Stomach smooth muscle (tissue), 2 donors: ENCODE data around the gene TRIM15.
"Not testable (repeated sequence)": the region's sequence is repeated elsewhere in the genome, so short reads cannot be mapped to it uniquely, and the experiment has no call there.

Experiments
- H3K27ac ChIP-seq: one replicate; pipeline ENCODE4 v1.7.0; 2013; ENCODE audit warnings: mild to moderate bottlenecking, low read length, inconsistent platforms
- H3K27me3 ChIP-seq, 2 donors: one replicate each; pipeline ENCODE4 v1.7.0; 2013; ENCODE audit warnings: low read length in 2 of 2; ENCODE audit not compliant: insufficient read depth in 2 of 2, control insufficient read depth in 1 of 2
- H3K36me3 ChIP-seq, 2 donors: one replicate each; pipeline ENCODE4 v1.7.0; 2013; ENCODE audit warnings: low read length in 2 of 2; ENCODE audit not compliant: control insufficient read depth in 2 of 2, insufficient read depth in 2 of 2
- H3K4me1 ChIP-seq: one replicate; pipeline ENCODE4 v1.7.0; 2013; ENCODE audit warnings: low read length; ENCODE audit not compliant: control insufficient read depth, insufficient read depth
- H3K4me3 ChIP-seq, 2 donors: one replicate each; pipeline ENCODE4 v1.7.0; 2013; ENCODE audit warnings: low read length in 2 of 2
- H3K9ac ChIP-seq, 2 donors: one replicate each; pipeline ENCODE4 v1.7.0; 2013; ENCODE audit warnings: low read length in 2 of 2, mild to moderate bottlenecking in 1 of 2
- H3K9me3 ChIP-seq, 2 donors: one replicate each; pipeline ENCODE4 v1.7.0; 2013; ENCODE audit warnings: low read length in 2 of 2; ENCODE audit not compliant: control insufficient read depth in 2 of 2
- donor health status: healthy.
- donor health status: Pancreatic carcinoma.

TRIM15 gene

DNA sequence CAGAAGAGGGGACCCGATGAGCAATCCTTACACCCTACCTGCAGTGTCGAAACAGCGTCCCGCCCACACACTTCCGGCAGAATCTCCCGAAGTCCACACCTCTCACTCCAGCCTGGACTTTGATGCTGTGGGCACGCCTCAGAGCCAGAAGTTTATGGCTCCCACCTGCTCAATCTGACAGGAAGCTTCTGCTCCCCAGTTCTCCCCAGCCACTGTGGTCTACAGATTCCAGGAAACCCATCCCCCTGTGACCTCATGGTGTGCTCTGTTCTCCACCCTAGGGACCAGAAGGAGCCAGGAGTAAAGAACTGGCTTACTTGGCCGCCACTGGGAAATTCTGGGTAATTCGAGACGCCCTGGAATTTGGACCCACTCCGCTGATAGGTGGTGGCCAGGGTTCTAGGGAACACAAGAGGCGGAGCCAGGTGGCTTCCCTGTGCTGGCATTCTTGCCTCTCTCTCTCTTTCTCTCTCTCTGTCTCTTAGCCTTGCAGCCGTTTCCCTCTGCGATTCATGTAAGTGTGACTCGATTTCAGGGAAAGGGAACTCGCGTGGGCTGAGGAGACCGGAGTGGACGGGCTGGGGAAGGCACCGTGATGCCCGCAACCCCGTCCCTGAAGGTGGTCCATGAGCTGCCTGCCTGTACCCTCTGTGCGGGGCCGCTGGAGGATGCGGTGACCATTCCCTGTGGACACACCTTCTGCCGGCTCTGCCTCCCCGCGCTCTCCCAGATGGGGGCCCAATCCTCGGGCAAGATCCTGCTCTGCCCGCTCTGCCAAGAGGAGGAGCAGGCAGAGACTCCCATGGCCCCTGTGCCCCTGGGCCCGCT is at the start of gene TRIM15:
TRIM15 (plus strand) TSS at position 457 of the 828 bp plus-strand sequence; CDS start at position 596, 139 bp downstream.
- Histone ChIP-seq H3K9ac (no peak within 1 kb of the TSS), H3K36me3 (no peaks in the 10 kb centered on the region), H3K27ac (no peak within 1 kb of the TSS), H3K27me3 (peaks cover 0 to 17% of the 10 kb centered on the region in 2 donors), H3K9me3 (no peaks in the 10 kb centered on the region), H3K4me1 (no peaks in the 10 kb centered on the region), H3K4me3 (no peak within 1 kb of the TSS)

- Histone ChIP-seq H3K27ac (no peak overlapping the region), H3K36me3 (no peaks in the 10 kb centered on the region), H3K9ac (no peak overlapping the region), H3K4me1 (no peaks in the 10 kb centered on the region), H3K4me3 (no peak overlapping the region), H3K27me3 (peaks cover 22 to 23% of the 10 kb centered on the region in 2 donors), H3K9me3 (no peaks in the 10 kb centered on the region)
Observed at GRCh38 chr6:30113841-30114240, 49.5 kb upstream of the TRIM15 start.

DNA sequence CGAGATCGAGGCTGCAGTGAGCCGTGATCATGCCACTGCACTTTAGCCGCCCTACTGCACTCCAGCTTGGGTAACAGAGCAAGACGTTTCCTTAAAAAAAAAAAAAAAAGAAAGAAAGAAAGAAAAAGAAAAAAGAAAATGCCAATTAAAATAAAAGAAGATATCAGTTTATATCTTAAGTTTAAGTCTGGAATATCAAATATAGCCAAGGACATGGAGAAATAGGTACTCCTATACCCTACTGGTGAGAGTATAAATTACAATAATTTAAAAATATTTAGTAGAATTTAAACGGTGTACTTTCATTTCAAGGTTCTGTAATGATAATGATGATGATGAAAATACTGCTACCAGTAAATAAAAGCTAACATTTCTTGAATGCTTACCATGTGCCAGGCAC is 46.6 kb upstream of the TRIM15 start:
- peaks cover 14 to 21% of the 10 kb centered on the region in 2 donors for H3K27me3 ChIP-seq
- no peaks in the 10 kb centered on the region for H3K9me3 ChIP-seq
- no peaks in the 10 kb centered on the region for H3K4me1 ChIP-seq
- H3K27ac ChIP-seq = no peak overlapping the region
- no peaks in the 10 kb centered on the region for H3K36me3 ChIP-seq
- no peak overlapping the region for H3K9ac ChIP-seq
- H3K4me3 ChIP-seq = no peak overlapping the region

DNA sequence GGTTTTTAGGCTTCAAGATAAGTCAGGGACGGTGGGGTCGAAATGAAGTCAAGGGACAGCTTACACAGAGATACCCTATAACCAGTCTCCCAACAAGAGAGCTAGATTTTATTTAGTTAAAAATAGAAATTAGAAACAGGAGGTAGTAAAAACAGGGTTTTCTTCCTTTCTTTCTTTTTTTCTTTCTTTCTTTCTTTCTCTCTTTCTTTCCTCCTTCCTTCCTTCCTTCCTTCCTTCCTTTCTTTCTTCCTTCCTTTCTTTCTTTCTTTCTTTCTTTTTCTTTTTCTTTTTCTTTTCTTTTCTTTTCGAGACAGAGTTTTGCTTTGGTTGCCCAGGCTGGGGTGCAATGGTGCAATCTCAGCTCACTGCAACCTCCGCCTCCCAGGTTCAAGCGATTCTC is 44.7 kb upstream of the TRIM15 start:
- H3K36me3 ChIP-seq, H3K27ac ChIP-seq, H3K9me3 ChIP-seq, H3K4me3 ChIP-seq, H3K9ac ChIP-seq, H3K4me1 ChIP-seq, H3K27me3 ChIP-seq: not testable (repeated sequence)

DNA sequence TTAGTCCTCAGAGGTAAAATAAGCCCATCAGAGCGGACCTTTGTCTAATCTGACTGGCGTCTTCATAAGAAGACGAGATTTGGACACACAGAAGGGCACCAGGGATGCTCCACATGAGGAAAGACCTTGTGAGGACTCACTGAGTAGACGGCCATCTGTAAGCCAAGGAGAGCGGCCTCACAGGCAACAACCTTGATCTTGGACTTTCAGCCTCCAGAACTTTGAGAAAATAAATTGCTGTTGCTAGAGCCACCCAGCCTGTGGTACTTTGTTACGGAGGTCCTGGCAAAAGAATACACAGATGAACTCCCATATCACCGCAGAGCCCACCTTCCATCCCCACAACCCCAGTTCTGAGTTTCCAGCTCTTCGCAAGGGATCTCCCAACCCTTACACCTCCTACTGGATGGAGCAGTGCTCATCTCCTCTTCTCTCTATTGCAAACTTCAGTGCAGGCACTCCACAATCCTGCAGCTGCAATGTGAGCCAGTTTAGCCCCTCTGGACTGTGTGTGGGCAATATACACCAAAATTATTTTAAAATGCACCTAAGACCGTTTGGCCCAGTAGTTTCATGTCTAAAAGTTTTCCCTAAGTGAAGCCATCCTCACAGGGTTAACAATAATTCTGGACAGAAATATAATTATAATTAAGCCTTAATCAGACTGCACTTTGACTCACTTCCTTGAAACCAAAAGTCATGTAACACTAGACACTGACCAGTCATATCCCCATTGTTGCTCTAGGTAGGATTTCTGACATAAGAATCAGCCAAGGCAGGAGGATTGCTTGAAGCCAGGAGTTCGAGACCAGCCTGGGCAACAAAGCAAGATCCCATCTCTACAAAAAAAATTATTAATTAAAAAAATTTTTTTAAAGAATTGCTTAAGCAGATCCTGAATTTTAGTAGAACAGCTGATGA is 41.6 kb upstream of the TRIM15 start:
- no peaks in the 10 kb centered on the region for H3K4me1 ChIP-seq
- no peaks in the 10 kb centered on the region for H3K9me3 ChIP-seq
- peaks cover 13 to 16% of the 10 kb centered on the region in 2 donors for H3K27me3 ChIP-seq
- no peak overlapping the region for H3K9ac ChIP-seq
- no peak overlapping the region for H3K27ac ChIP-seq
- H3K36me3 ChIP-seq = no peaks in the 10 kb centered on the region
- H3K4me3 ChIP-seq = no peak overlapping the region

DNA sequence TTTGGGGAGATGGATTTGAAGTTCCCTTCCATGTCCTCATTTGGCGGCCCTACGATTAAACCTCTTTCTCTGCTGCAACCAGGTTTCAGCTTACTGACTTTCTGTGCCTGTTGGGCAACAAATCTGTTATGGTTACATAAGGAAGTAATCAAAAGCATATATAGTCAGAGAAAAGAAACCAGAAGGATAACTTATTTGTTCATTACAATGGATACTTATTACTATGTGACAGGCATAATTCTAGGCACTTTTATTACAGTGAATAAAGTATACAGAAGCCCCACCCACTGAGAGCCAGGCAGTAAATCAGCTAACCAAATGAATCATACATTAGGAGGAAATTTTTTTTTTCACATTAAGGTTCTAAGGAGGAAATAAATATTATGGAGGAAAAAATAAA is 40.8 kb upstream of the TRIM15 start:
- H3K27me3 ChIP-seq = peaks cover 21 to 22% of the 10 kb centered on the region in 2 donors
- no peak overlapping the region for H3K4me3 ChIP-seq
- no peak overlapping the region for H3K9ac ChIP-seq
- no peak overlapping the region for H3K27ac ChIP-seq
- H3K4me1 ChIP-seq = peaks cover 4% of the 10 kb centered on the region
- H3K36me3 ChIP-seq = no peaks in the 10 kb centered on the region
- H3K9me3 ChIP-seq = no peaks in the 10 kb centered on the region

DNA sequence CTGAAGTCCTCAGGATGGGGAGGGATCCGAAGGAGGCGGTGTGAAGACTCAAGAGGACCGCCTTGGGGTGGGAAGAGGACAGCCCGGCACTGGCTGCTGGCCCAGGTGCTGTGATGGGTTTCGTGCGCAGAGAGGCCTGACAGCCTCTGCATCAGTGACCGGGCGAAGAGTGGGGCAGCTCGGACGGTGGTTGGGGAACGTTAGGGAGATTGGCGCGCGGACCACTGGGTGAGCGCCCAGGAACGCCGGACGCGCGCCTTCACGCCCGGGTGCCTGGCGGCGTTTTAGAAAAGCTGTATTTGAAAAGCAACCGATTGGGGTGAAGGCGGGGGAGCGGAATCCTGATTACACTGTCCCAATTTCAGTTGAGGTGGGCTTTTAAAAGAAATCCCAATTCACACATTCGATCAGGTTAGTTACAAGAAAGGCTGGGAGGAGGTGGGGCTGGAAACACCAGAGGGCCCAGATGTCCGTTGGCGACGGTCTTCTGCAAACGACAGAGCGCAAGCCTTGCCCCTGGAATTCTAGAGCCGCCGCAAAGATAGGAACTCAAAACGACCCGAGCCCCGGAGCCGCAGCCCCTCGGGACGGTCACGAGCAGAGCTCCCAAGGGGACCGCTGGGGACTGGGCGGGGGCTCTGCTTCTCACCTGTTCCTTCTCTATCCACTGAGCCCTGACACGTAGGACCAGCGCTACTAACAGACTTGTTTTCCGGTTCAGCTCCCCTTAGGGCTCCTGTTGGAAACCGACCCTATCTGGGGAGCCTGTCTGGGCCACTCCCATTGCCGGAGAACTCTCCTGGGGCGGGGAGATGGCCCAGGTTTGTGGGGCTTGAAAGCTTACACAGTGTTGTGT is 35.9 kb upstream of the TRIM15 start:
- Histone ChIP-seq H3K27me3 (peaks cover 52 to 55% of the 10 kb centered on the region in 2 donors), H3K4me3 (peak overlapping the region in 1 of 2 donors; percentile 29), H3K27ac (no peak overlapping the region), H3K9ac (no peak overlapping the region), H3K9me3 (no peaks in the 10 kb centered on the region), H3K4me1 (peaks cover 10% of the 10 kb centered on the region), H3K36me3 (no peaks in the 10 kb centered on the region)

GRCh38 chr6:30129265-30130178 is 33.8 kb upstream of the TRIM15 start:
- peaks cover 50 to 55% of the 10 kb centered on the region in 2 donors for H3K27me3 ChIP-seq

DNA sequence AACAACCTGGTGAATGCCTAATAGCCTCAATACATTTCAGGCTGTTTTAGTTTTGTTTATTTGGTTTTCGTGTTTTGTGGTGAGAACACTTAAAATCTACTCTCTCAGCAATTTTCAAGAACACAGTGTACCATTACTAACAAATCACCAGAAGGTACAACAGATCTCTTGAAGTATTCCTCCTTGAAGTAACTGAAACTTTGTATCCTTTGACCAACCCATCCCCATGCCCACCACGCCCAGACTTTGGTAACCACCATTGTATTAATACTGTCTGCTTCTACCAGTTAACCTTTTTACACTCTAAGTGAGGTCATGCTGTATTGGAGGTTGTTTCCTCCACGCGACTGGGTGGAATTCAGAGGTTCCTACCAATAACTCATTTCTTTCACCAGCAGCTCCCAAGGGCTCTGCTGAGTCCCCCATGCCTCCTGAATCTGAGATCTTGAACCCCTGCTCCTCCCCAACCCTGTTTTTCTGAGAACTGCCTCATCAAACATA is 33.1 kb upstream of the TRIM15 start:
- Histone ChIP-seq H3K27me3 (peaks cover 50 to 58% of the 10 kb centered on the region in 2 donors), H3K9ac (no peak overlapping the region), H3K27ac (no peak overlapping the region)

More at GRCh38 chr6:30129265-30130178, 33.8 kb upstream of the TRIM15 start:
- no peak overlapping the region for H3K9ac ChIP-seq
- no peak overlapping the region for H3K4me3 ChIP-seq
- H3K4me1 ChIP-seq = peaks cover 10% of the 10 kb centered on the region
- no peak overlapping the region for H3K27ac ChIP-seq
- H3K9me3 ChIP-seq = no peaks in the 10 kb centered on the region
- H3K36me3 ChIP-seq = no peaks in the 10 kb centered on the region

More for the DNA sequence above, 33.1 kb upstream of the TRIM15 start:
- peaks cover 10% of the 10 kb centered on the region for H3K4me1 ChIP-seq
- no peaks in the 10 kb centered on the region for H3K36me3 ChIP-seq
- H3K9me3 ChIP-seq = no peaks in the 10 kb centered on the region
- no peak overlapping the region for H3K4me3 ChIP-seq
